GM12878 (cell line): ENCODE measurements around the gene PHYHIPL. TPM values are rescaled to one million over a fixed set of nuclear protein-coding genes. Genes with fewer than 3 reads are reported as not detected.

Experiments used
- ATAC-seq: fragments of 200-7000 bp; cut with Tn5 transposase; 3 replicates; pipeline ENCODE4 v1.9.1; 2020; ENCODE audit warnings: mild to moderate bottlenecking, moderate library complexity
- BruUV-seq: library from RNA; stranded (reverse); fragments of 400-500 nt; replicated peaks from 2 replicates; lab custom pipeline; 2021; lab: Mats Ljungman, UMichigan
- CTCF ChIA-PET: fragments of 300-600 bp; sonication (Branson Sonifier 250); formaldehyde crosslinking; extraction: SDS; loops from one replicate; lab custom pipeline; 2021; ENCODE audit warnings: inconsistent platforms; lab: Yijun Ruan, JAX
- POLR2A ChIA-PET: fragments of 350-600 bp; formaldehyde crosslinking; extraction: SDS; loops from one replicate; lab custom pipeline; 2021; ENCODE audit warnings: inconsistent platforms; lab: Charles Lee
- RAD21 ChIA-PET: fragments of 300-600 bp; sonication (Branson Sonifier 250); formaldehyde crosslinking; loops from one replicate; lab custom pipeline; 2023; ENCODE audit warnings: antibody characterized with exemption; ENCODE audit not compliant: unreplicated experiment; lab: Charles Lee
- SMC1A ChIA-PET: fragments of 300-600 bp; sonication (Branson Sonifier 250); formaldehyde crosslinking; loops from one replicate; lab custom pipeline; 2023; ENCODE audit not compliant: unreplicated experiment, uncharacterized antibody; lab: Charles Lee
- DNase-seq: peaks from one replicate; pipeline ENCODE4 v3.0.0-alpha.2; 2011; ENCODE audit warnings: low read depth, low spot score
- FAIRE-seq: peaks from 3 replicates; lab custom pipeline; 2011; peaks lifted over from hg19 to GRCh38; lab: Jason Lieb, UNC
- H2AFZ ChIP-seq: 2 replicates; pipeline ENCODE4 v1.6.0; 2011; ENCODE audit warnings: low read depth, low read length, control low read depth; ENCODE audit not compliant: control insufficient read depth
- H3K27ac ChIP-seq: 2 replicates; pipeline ENCODE4 v1.5.1; 2011; ENCODE audit warnings: control low read depth; ENCODE audit not compliant: control insufficient read depth, insufficient read depth
- H3K27me3 ChIP-seq, 2 experiments: replicated peaks in 1 of 2; 2 replicates each; pipeline versions ENCODE4 v1.6.0 to v1.6.1; 2011; ENCODE audit warnings: low read length in 1 of 2; ENCODE audit not compliant: control insufficient read depth in 2 of 2, insufficient read depth in 2 of 2
- H3K36me3 ChIP-seq, 2 experiments: 2 replicates each; pipeline ENCODE4 v1.5.1; 2011; ENCODE audit warnings: low read length in 1 of 2; ENCODE audit not compliant: control insufficient read depth in 2 of 2, insufficient read depth in 2 of 2
- H3K4me1 ChIP-seq: 2 replicates; pipeline ENCODE4 v1.6.1; 2011; ENCODE audit warnings: mild to moderate bottlenecking, low read length, moderate library complexity, mixed read lengths; ENCODE audit not compliant: control insufficient read depth, insufficient read depth
- H3K4me2 ChIP-seq: 2 replicates; pipeline ENCODE4 v1.6.0; 2011; ENCODE audit warnings: control low read depth; ENCODE audit not compliant: control insufficient read depth, insufficient read depth
- H3K4me3 ChIP-seq: fragments of 200-600 bp; sonication (generic); 2 replicates; pipeline ENCODE4 v1.5.1; 2016
- H3K79me2 ChIP-seq: 2 replicates; pipeline ENCODE4 v1.6.0; 2011; ENCODE audit warnings: low read length; ENCODE audit not compliant: control insufficient read depth, insufficient read depth
- H3K9ac ChIP-seq: 2 replicates; pipeline ENCODE4 v1.8.0; 2011; ENCODE audit warnings: low read length, control low read depth, mixed read lengths; ENCODE audit not compliant: control insufficient read depth, insufficient read depth
- H3K9me3 ChIP-seq: replicated peaks from 3 replicates; pipeline ENCODE4 v1.5.1; 2011; ENCODE audit warnings: mild to moderate bottlenecking, low read length; ENCODE audit not compliant: control insufficient read depth, insufficient read depth
- H4K20me1 ChIP-seq: 2 replicates; pipeline ENCODE4 v1.6.0; 2011; ENCODE audit not compliant: control insufficient read depth, insufficient read depth
- ASH2L ChIP-seq: fragments of 300-600, 200-600 bp; sonication (generic); IDR thresholded peaks from 2 replicates; pipeline ENCODE4 v1.6.1; 2017; ENCODE audit warnings: low read depth, mild to moderate bottlenecking, borderline replicate concordance
- CREB1 ChIP-seq: IDR thresholded peaks from 2 replicates; pipeline ENCODE4 v1.6.1; 2012; ENCODE audit warnings: low read depth, mild to moderate bottlenecking, inconsistent platforms
- FOXK2 ChIP-seq: fragments of 450-650 bp; IDR thresholded peaks from 2 replicates; pipeline ENCODE4 v1.6.1; 2017; ENCODE audit warnings: mild to moderate bottlenecking, moderate library complexity
- MXI1 ChIP-seq: fragments of 150-350 bp; IDR thresholded peaks from 2 replicates; pipeline ENCODE4 v1.6.1; 2011; ENCODE audit warnings: low read depth, mild to moderate bottlenecking, inconsistent platforms, low read length, improper control_type of control experiment
- NFYA ChIP-seq: IDR thresholded peaks from 2 replicates; pipeline ENCODE4 v1.6.1; 2011; ENCODE audit warnings: low read depth, mild to moderate bottlenecking, low read length, improper control_type of control experiment, borderline replicate concordance
- PAX5 ChIP-seq: IDR thresholded peaks from 2 replicates; pipeline ENCODE4 v1.6.1; 2011; ENCODE audit warnings: low read depth, low read length, borderline replicate concordance
- ZNF274 ChIP-seq: IDR thresholded peaks from one replicate; pipeline ENCODE4 v1.8.0; 2011; ENCODE audit not compliant: insufficient read length, insufficient read depth
- ZNF384 ChIP-seq: IDR thresholded peaks from 2 replicates; pipeline ENCODE4 v1.6.1; 2012; ENCODE audit warnings: low read depth, mild to moderate bottlenecking, low read length, improper control_type of control experiment, borderline replicate concordance
- in situ Hi-C: fragments of 300-500 bp; cut with MboI; formaldehyde crosslinking; loops from 9 replicates; pipeline ENCODE4 v1.14.3; 2018; ENCODE audit warnings: mixed read lengths
- intact Hi-C: fragments of 100-400 bp; cut with micrococcal nuclease; formaldehyde crosslinking; loops from one replicate; pipeline ENCODE4 v1.14.2; 2022; ENCODE audit not compliant: unreplicated experiment
- polyA plus RNA-seq, 11 experiments: library from polyadenylated mRNA; depleted of rRNA in 4 of 11; unstranded in 6 of 11; stranded (reverse) in 5 of 11; fragments of >200 nt; fragmentation: Nextera tagmentation in 4 of 11; fragmentation: Illumina TruSeq in 1 of 11; extraction: Ambion mirVana in 4 of 11; extraction: Trizol in 1 of 11; gene quantifications; 1 replicate in 1 of 11; 2 replicates in 10 of 11; pipeline versions ENCODE4 v1.2.1 to v1.2.3, GENCODE V29; 2011 to 2016; ENCODE audit warnings: inconsistent platforms in 2 of 11, missing spikeins in 2 of 11, low read depth in 1 of 11
- total RNA-seq, 4 experiments: library from RNA; depleted of rRNA in 3 of 4; stranded (reverse); fragments of >200 nt in 3 of 4; fragmentation: Illumina TruSeq in 1 of 4; extraction: Trizol in 1 of 4; gene quantifications; 2 replicates each; pipeline versions ENCODE4 v1.2.1 to v1.2.3, GENCODE V29; 2013 to 2021
- TF ChIP-seq, protein P1 (sequence below): fragments of 450-650 bp; formaldehyde crosslinking; IDR thresholded peaks from 2 replicates; pipeline ENCODE4 v1.4.0; 2022; ENCODE audit warnings: mild to moderate bottlenecking, moderate library complexity

The PHYHIPL gene
- total and polyA plus RNA-seq, 10 of the 15 experiments (the other 5 are each of a cell fraction or from before 2014, with no cell fraction given): 0.06 to 0.40 (median 0.18) TPM; not detected in 2

- ATAC-seq: no peak
- Histone ChIP-seq H2AFZ (no peak overlapping the region), H3K4me3 (no peak overlapping the region), H3K9me3 (no peaks in the 10 kb centered on the region), H3K27me3 (no peaks in the 10 kb centered on the region), H3K36me3 (no peaks in the 10 kb centered on the region)
- SMC1A ChIA-PET: interaction anchor here (1.0 to 5.4 kb wide), 10 partner anchors 10 to 61 kb away, joined by 3 to 57 read pairs (median 6); no protein-coding TSS in a partner anchor
- TF ChIP-seq ZNF274: no peak
- no peak for TF ChIP-seq ASH2L
- no peak for TF ChIP-seq FOXK2
- TF ChIP-seq PAX5: no peak
- TF ChIP-seq, protein P1, sequence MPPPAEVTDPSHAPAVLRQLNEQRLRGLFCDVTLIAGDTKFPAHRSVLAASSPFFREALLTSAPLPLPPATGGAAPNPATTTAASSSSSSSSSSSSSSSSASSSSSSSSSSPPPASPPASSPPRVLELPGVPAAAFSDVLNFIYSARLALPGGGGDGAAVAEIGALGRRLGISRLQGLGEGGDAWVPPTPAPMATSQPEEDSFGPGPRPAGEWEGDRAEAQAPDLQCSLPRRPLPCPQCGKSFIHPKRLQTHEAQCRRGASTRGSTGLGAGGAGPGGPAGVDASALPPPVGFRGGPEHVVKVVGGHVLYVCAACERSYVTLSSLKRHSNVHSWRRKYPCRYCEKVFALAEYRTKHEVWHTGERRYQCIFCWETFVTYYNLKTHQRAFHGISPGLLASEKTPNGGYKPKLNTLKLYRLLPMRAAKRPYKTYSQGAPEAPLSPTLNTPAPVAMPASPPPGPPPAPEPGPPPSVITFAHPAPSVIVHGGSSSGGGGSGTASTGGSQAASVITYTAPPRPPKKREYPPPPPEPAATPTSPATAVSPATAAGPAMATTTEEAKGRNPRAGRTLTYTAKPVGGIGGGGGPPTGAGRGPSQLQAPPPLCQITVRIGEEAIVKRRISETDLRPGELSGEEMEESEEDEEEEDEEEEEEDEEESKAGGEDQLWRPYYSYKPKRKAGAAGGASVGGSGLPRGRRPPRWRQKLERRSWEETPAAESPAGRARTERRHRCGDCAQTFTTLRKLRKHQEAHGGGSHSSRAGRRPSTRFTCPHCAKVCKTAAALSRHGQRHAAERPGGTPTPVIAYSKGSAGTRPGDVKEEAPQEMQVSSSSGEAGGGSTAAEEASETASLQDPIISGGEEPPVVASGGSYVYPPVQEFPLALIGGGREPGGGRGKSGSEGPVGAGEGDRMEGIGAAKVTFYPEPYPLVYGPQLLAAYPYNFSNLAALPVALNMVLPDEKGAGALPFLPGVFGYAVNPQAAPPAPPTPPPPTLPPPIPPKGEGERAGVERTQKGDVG (CRISPR knock-in tag): no peak
- TF ChIP-seq CREB1: no peak
- TF ChIP-seq NFYA: no peak
- no peak for TF ChIP-seq MXI1
- TF ChIP-seq ZNF384: no peak
- TF ChIP-seq, all 136 proteins: peak for 0
- no TSS peak for BruUV-seq
- in situ Hi-C loops (no loop called here), intact Hi-C loops (no loop called here)
- ChIA-PET RAD21 (interaction anchor here (0.8 to 1.4 kb wide), 5 partner anchors 10 to 81 kb away, joined by 3 to 5 read pairs (median 3); no protein-coding TSS in a partner anchor), POLR2A (interaction anchor here (1.3 kb wide), 1 partner anchor 152 kb away, joined by 3 read pairs; no protein-coding TSS in a partner anchor), CTCF (interaction anchor here (0.9 to 1.5 kb wide), 3 partner anchors 10 to 146 kb away, joined by 3 read pairs; no protein-coding TSS in a partner anchor)
- Histone ChIP-seq H3K9ac (no peak overlapping the region), H3K27ac (no peak overlapping the region), H3K4me1 (no peaks in the 10 kb centered on the region; the same call in 1 of the 2 replicates), H4K20me1 (no peaks in the 10 kb centered on the region), H3K79me2 (no peaks in the 10 kb centered on the region), H3K4me2 (no peak overlapping the region)
- DNase-seq (no peak), FAIRE-seq (no peak)
Measured at GRCh38 chr10:59129867-59130266, 46.6 kb upstream of the PHYHIPL start.
